B cell (primary cell): Measurements from ENCODE around the gene PCDHB2.

Source experiments
- CTCF ChIP-seq: fragments of 200-600 bp; IDR thresholded peaks from one replicate; pipeline ENCODE4 v1.8.0; 2022; ENCODE audit warnings: antibody characterized with exemption, mild to moderate bottlenecking
- EZH2 ChIP-seq: IDR thresholded peaks from 2 replicates; pipeline ENCODE4 v1.6.1; 2012; ENCODE audit warnings: borderline replicate concordance, low read depth, mild to moderate bottlenecking, moderate library complexity, low read length; ENCODE audit not compliant: insufficient read depth, poor library complexity, severe bottlenecking

GRCh38 chr5:141127305-141127704 is 32.9 kb downstream of the PCDHB2 start:
- no peak for TF ChIP-seq CTCF
- TF ChIP-seq EZH2, result no peak
